Measurements from ENCODE around the gene PDE10A.

Gene PDE10A

DNA sequence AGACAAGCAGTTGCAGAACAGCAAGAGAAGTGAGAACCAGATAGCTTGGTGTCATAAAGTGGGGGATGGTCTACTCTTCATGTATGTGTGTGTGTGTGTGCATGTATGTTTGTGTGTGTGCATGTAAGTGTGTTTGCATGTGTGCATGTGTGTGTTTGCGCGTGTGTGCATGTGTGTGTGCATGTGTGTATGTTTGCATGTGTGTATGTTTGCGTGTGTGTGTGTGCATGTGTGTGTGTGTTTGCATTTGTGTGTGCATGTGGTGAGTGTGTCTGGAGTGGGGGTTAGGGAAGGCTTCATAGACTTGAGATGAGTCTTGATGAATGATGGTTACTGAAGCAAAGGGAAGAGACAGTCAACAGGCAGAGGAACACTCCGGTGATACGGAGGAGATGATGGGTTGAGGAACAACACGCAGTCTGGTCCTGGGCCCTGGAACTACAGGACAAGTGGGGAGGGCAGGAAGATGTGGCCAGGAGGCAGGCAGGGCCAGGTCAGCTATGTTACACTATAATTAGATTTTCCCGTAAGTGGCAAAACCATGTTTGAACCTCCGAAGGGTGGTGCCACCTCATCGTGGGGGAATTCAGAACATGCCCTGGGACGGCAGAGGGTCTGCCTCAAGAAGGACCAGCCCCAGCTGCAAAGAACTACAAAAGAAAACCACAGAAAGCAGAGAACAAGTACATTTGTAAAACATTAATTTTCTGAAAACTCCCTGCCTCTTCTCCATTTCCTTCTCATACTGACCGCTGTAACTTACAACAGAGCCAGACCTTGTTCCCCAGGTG is 38.7 kb upstream of the PDE10A start:
- CTCF ChIA-PET, result no interaction called here
- TF ChIP-seq, protein P1, sequence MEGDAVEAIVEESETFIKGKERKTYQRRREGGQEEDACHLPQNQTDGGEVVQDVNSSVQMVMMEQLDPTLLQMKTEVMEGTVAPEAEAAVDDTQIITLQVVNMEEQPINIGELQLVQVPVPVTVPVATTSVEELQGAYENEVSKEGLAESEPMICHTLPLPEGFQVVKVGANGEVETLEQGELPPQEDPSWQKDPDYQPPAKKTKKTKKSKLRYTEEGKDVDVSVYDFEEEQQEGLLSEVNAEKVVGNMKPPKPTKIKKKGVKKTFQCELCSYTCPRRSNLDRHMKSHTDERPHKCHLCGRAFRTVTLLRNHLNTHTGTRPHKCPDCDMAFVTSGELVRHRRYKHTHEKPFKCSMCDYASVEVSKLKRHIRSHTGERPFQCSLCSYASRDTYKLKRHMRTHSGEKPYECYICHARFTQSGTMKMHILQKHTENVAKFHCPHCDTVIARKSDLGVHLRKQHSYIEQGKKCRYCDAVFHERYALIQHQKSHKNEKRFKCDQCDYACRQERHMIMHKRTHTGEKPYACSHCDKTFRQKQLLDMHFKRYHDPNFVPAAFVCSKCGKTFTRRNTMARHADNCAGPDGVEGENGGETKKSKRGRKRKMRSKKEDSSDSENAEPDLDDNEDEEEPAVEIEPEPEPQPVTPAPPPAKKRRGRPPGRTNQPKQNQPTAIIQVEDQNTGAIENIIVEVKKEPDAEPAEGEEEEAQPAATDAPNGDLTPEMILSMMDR (conservative IDR thresholded peaks at IDR 0.05; ENCODE audit: low read depth), result no peak

DNA sequence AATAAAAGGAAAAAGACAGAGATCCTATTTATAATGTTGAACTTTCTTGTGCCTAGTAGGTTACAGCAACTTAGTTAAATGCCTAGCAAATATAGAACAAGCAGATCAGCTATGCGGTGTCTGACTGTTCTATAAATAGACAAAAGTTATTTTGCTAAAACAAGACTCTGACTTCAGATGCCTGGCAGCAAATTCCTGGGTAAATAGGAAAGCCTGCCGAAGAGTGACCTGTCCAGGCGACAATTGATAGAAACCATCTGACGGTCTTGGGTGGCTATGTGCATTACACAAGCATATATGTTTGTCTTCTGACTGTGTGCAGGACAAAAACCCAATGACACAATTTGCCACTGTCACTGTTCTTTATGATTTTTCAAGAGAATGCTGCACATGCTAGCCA is 38.0 kb upstream of the PDE10A start:
- no peak for DNase-seq (ENCODE audit: low spot score)
- H3K27ac ChIP-seq, result no peak overlapping the region
- POLR2A ChIA-PET (ENCODE audit: low non-redundant PET), result no interaction called here
- CTCF ChIA-PET, result no interaction called here
- TF ChIP-seq, protein P1 (conservative IDR thresholded peaks at IDR 0.05; ENCODE audit: low read depth), result no peak

More for the DNA sequence above, 38.7 kb upstream of the PDE10A start:
- H3K27ac ChIP-seq, result no peak overlapping the region
- POLR2A ChIA-PET (ENCODE audit: low non-redundant PET), result no interaction called here
- no peak for DNase-seq (ENCODE audit: low spot score)

DNA sequence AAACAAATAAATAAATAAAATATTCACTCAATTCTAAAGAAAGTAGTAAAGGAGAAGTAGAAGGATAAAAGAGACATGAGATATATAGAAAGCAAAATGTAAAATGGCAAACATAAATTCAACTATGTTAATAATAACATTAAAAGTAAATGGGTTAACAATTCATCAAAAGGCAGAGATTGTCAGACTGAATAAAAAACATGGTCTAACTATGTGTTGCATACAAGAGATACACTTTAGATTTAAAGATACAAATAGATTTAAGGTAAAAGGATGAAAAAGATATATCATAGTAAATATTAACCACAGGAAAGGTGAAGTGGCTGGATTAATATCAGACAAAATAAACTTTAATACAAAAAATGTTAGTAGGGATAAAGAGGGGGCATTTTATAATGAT is 35.8 kb upstream of the PDE10A start:
- TF ChIP-seq, protein P1 (conservative IDR thresholded peaks at IDR 0.05; ENCODE audit: low read depth), result no peak
- CTCF ChIA-PET, result no interaction called here
- POLR2A ChIA-PET (ENCODE audit: low non-redundant PET), result no interaction called here
- DNase-seq (ENCODE audit: low spot score), result no peak
- no peak overlapping the region for H3K27ac ChIP-seq

GRCh38 chr6:165697171-165697570 is 34.1 kb upstream of the PDE10A start:
- CTCF ChIA-PET, result no interaction called here
- POLR2A ChIA-PET (ENCODE audit: low non-redundant PET), result no interaction called here
- H3K27ac ChIP-seq, result no peak overlapping the region
- TF ChIP-seq, protein P1 (conservative IDR thresholded peaks at IDR 0.05; ENCODE audit: low read depth), result no peak
- DNase-seq (ENCODE audit: low spot score), result no peak

DNA sequence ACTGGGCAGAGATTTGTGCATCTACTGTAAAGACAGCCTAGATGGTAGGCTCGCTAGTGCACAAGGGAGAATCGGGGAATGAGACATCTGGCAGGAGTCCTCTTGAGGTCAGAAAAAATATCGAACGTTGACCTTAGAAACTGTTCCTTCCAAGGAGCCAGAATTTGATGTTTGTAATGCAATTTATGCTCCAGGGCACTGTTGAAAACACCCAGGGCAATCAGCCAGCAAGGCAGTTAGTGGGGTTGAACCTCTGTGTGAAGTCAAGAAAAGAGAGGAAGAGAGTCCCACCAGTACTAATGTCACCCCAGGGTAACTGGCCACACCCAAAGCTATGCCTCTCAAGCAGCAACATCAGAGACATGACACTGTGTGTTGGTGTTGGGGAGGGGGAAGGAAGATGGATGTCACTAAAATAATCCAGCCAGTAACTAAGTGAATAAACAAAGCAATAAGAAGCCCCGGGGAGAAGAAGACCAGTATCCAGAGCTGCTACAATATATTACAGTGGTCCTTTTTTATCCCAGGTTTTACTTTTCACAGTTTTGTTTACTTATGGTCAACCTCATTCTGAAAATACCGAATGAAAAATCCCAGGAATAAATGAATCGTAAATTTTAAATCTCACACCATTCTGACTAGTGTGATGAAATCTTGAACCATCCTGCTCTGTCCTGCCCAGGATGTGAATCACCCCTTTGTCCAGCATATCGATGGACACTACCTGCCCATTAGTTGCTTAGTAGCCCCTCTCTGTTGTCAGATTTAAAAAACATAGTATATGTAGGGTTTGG is 32.9 kb upstream of the PDE10A start:
- CTCF ChIA-PET, result no interaction called here

DNA sequence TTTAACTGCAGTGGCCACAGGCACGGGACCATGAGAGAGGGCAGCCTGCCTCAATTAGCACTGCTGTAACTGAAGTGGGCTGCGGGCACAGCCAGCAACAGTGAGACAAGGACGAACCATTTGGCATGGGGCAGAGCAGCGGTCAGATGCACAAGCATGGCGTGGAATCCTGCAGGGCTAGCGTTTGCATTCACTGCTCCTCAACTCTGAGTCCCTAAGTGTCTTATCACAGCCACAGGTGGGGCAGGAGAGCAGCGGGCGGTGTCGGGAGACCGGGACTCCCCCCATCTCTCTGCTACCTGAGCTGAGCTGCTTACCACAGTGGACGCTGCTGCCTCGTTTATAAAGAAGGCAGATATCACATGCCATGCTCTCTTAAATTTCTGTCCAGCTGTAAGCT is 31.3 kb upstream of the PDE10A start:
- H3K27ac ChIP-seq, result no peak overlapping the region
- ChIA-PET CTCF (interaction anchor here (0.6 to 0.8 kb wide), 3 partner anchors 17 to 404 kb away, joined by 3 to 8 read pairs (median 3); no protein-coding TSS in a partner anchor), POLR2A (ENCODE audit: low non-redundant PET) (no interaction called here)
- no peak for DNase-seq (ENCODE audit: low spot score)
- TF ChIP-seq, protein P1 (conservative IDR thresholded peaks at IDR 0.05; ENCODE audit: low read depth), result no peak

More for the DNA sequence above, 32.9 kb upstream of the PDE10A start:
- DNase-seq (ENCODE audit: low spot score), result no peak
- POLR2A ChIA-PET (ENCODE audit: low non-redundant PET), result no interaction called here
- H3K27ac ChIP-seq, result no peak overlapping the region
- TF ChIP-seq, protein P1 (conservative IDR thresholded peaks at IDR 0.05; ENCODE audit: low read depth), result no peak
